Loucy (cell line): ENCODE results near the gene MEPCE.

Source experiments
- H2AFZ ChIP-seq: fragments of 200-600 bp; sonication (generic); 2 replicates; pipeline ENCODE4 v1.6.0; 2016; ENCODE audit warnings: antibody characterized with exemption, mild to moderate bottlenecking, low read length, moderate library complexity
- H3F3A ChIP-seq: fragments of 200-600 bp; 2 replicates; pipeline ENCODE4 v1.6.0; 2016; ENCODE audit warnings: antibody characterized with exemption, low read depth, mild to moderate bottlenecking
- H3K27me3 ChIP-seq: fragments of 200-600 bp; sonication (generic); 2 replicates; pipeline ENCODE4 v1.6.1; 2014; ENCODE audit warnings: low read length, mild to moderate bottlenecking; ENCODE audit not compliant: insufficient read depth, poor library complexity, severe bottlenecking
- H3K36me3 ChIP-seq: fragments of 200-600 bp; sonication (generic); 2 replicates; pipeline ENCODE4 v1.6.1; 2016; ENCODE audit warnings: low read length; ENCODE audit not compliant: insufficient read depth
- H3K4me1 ChIP-seq: fragments of 200-600 bp; sonication (generic); 2 replicates; pipeline ENCODE4 v1.5.1; 2014; ENCODE audit warnings: low read length, mild to moderate bottlenecking; ENCODE audit not compliant: insufficient read depth, poor library complexity, severe bottlenecking
- H3K4me2 ChIP-seq: fragments of 200-600 bp; sonication (generic); 2 replicates; pipeline ENCODE4 v1.6.0; 2014; ENCODE audit warnings: antibody characterized with exemption, low read length, low read depth, mild to moderate bottlenecking; ENCODE audit not compliant: poor library complexity, severe bottlenecking
- H3K4me3 ChIP-seq: fragments of 200-600 bp; sonication (generic); 2 replicates; pipeline ENCODE4 v1.5.1; 2014; ENCODE audit warnings: low read length, mild to moderate bottlenecking, mixed read lengths; ENCODE audit not compliant: poor library complexity, severe bottlenecking
- H3K79me2 ChIP-seq: fragments of 200-600 bp; sonication (generic); 2 replicates; pipeline ENCODE4 v1.6.1; 2014; ENCODE audit warnings: low read length; ENCODE audit not compliant: insufficient read depth
- H3K9ac ChIP-seq: fragments of 200-600 bp; sonication (generic); 2 replicates; pipeline ENCODE4 v1.6.0; 2014; ENCODE audit warnings: mild to moderate bottlenecking, low read depth, low read length, moderate library complexity; ENCODE audit not compliant: poor library complexity, severe bottlenecking
- H3K9me2 ChIP-seq: fragments of 200-600 bp; sonication (generic); replicated peaks from 2 replicates; pipeline ENCODE4 v1.6.1; 2016; ENCODE audit warnings: low read depth, low read length, mixed read lengths
- H3K9me3 ChIP-seq: fragments of 200-600 bp; sonication (generic); 2 replicates; pipeline ENCODE4 v1.6.1; 2014; ENCODE audit warnings: mild to moderate bottlenecking, antibody characterized with exemption, low read length, low read depth; ENCODE audit not compliant: insufficient read depth
- H4K20me1 ChIP-seq: fragments of 200-600 bp; sonication (generic); 2 replicates; pipeline ENCODE4 v1.6.0; 2014; ENCODE audit warnings: antibody characterized with exemption, low read length, mild to moderate bottlenecking; ENCODE audit not compliant: insufficient read depth, poor library complexity, severe bottlenecking
- EZH2phosphoT487 ChIP-seq: fragments of 200-600 bp; IDR thresholded peaks from 2 replicates; pipeline ENCODE4 v1.6.1; 2018; ENCODE audit warnings: antibody characterized with exemption, mild to moderate bottlenecking, moderate library complexity, borderline replicate concordance
- TF ChIP-seq, protein P1 (sequence below): fragments of 200-600 bp; sonication (generic); conservative IDR thresholded peaks from 2 replicates; pipeline ENCODE4 v1.5.1; 2014; ENCODE audit warnings: mild to moderate bottlenecking, antibody characterized with exemption, low read length

MEPCE gene

DNA sequence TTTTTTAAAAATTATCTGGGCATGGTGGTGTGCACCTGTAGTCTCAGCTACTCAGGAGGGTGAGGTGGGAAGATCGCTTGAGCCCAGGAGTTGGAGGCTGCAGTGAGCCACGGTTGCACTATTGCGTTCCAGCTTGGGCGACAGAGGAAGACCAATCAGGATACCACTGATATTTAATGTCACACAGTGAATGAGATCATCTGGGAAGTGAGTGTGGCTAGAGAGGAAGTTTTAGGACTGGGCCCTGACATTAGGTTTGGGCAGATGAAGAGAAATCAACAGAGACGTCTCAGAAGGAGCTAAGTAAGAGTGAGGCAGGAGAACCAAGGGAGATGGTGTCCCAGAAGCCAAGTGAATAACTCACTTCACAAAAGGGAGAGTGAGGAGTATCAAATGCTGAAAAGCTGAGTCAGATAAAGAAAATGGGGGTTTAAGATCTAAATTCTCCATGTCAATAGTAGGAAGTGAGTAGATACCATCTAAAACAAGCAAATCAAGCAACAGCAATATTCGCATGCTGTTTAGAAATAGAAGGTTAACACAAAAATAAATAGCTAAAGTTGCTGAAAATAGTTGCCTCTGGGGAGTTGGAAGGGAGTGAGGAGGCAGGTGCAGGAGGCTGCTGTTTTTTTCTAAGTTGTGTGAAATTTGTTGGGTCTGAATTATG lies 44.9 kb upstream of the MEPCE start:
- no peaks in the 10 kb centered on the region for H3K36me3 ChIP-seq
- H3F3A ChIP-seq: no peaks in the 10 kb centered on the region
- no peak overlapping the region for H2AFZ ChIP-seq
- no peaks in the 10 kb centered on the region for H3K4me1 ChIP-seq
- no peaks in the 10 kb centered on the region for H3K27me3 ChIP-seq
- H3K9ac ChIP-seq: no peak overlapping the region
- no peaks in the 10 kb centered on the region for H3K9me3 ChIP-seq
- H3K79me2 ChIP-seq: no peaks in the 10 kb centered on the region
- H3K4me3 ChIP-seq: no peak overlapping the region
- H4K20me1 ChIP-seq: no peaks in the 10 kb centered on the region
- TF ChIP-seq, protein P1, sequence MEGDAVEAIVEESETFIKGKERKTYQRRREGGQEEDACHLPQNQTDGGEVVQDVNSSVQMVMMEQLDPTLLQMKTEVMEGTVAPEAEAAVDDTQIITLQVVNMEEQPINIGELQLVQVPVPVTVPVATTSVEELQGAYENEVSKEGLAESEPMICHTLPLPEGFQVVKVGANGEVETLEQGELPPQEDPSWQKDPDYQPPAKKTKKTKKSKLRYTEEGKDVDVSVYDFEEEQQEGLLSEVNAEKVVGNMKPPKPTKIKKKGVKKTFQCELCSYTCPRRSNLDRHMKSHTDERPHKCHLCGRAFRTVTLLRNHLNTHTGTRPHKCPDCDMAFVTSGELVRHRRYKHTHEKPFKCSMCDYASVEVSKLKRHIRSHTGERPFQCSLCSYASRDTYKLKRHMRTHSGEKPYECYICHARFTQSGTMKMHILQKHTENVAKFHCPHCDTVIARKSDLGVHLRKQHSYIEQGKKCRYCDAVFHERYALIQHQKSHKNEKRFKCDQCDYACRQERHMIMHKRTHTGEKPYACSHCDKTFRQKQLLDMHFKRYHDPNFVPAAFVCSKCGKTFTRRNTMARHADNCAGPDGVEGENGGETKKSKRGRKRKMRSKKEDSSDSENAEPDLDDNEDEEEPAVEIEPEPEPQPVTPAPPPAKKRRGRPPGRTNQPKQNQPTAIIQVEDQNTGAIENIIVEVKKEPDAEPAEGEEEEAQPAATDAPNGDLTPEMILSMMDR: no peak
- no peak for TF ChIP-seq EZH2phosphoT487
- H3K9me2 ChIP-seq: no peaks in the 10 kb centered on the region
- no peak overlapping the region for H3K4me2 ChIP-seq

DNA sequence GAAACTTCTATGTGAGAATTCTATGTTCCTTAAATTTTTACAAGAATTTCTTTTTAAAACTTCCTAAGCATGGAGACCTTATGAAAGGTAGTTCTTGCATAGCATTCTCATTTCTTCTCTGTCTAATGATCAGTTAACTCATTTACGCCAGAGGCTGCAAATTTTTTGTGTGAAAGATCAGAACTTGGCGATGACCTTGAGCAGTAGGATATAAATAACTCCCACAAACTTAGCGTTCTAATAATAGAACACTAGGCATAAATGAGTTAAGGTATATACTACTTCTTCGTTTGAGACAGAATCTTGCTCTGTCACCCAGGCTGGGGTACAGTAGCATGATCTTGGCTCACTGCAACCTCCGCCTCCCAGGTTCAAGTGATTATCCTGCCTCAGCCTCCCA lies 42.7 kb upstream of the MEPCE start:
- no peaks in the 10 kb centered on the region for H3K9me3 ChIP-seq
- no peak overlapping the region for H2AFZ ChIP-seq
- H3F3A ChIP-seq: no peaks in the 10 kb centered on the region
- no peaks in the 10 kb centered on the region for H3K79me2 ChIP-seq
- no peaks in the 10 kb centered on the region for H3K36me3 ChIP-seq
- no peak overlapping the region for H3K4me3 ChIP-seq
- TF ChIP-seq, protein P1: no peak
- TF ChIP-seq EZH2phosphoT487: no peak
- no peak overlapping the region for H3K4me2 ChIP-seq
- H3K27me3 ChIP-seq: no peaks in the 10 kb centered on the region
- no peak overlapping the region for H3K9ac ChIP-seq
- H4K20me1 ChIP-seq: no peaks in the 10 kb centered on the region
- H3K9me2 ChIP-seq: no peaks in the 10 kb centered on the region
- no peaks in the 10 kb centered on the region for H3K4me1 ChIP-seq

DNA sequence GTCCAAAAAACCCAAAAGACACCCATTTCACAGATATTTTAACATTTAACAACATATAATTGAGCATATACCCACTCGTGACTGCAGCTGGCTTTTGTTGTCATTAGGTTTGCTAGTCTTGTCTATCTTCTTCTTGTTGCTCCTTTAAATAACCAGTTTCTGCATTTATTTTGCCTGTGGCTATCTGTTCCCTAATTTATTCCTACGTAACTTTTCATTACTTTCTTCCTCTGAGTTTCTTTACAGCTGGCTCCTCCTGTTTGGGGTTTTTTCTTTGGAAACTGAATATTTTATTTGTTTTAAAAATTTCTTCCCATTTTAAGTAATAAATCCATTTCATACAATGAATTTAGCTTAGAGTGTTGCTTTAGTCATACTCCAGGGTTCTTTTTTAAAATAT lies 41.9 kb upstream of the MEPCE start:
- no peaks in the 10 kb centered on the region for H3K9me3 ChIP-seq
- no peak overlapping the region for H3K4me2 ChIP-seq

More for the DNA sequence above, 41.9 kb upstream of the MEPCE start:
- no peak for TF ChIP-seq EZH2phosphoT487
- TF ChIP-seq, protein P1: no peak
- no peak overlapping the region for H3K9ac ChIP-seq
- H3K27me3 ChIP-seq: no peaks in the 10 kb centered on the region
- H3K9me2 ChIP-seq: no peaks in the 10 kb centered on the region
- no peaks in the 10 kb centered on the region for H3K4me1 ChIP-seq
- no peaks in the 10 kb centered on the region for H4K20me1 ChIP-seq
- no peak overlapping the region for H3K4me3 ChIP-seq
- H3K79me2 ChIP-seq: no peaks in the 10 kb centered on the region
- no peaks in the 10 kb centered on the region for H3F3A ChIP-seq
- H3K36me3 ChIP-seq: no peaks in the 10 kb centered on the region
- H2AFZ ChIP-seq: no peak overlapping the region
